ENCODE data around the gene FAM9A.

FAM9A gene

DNA sequence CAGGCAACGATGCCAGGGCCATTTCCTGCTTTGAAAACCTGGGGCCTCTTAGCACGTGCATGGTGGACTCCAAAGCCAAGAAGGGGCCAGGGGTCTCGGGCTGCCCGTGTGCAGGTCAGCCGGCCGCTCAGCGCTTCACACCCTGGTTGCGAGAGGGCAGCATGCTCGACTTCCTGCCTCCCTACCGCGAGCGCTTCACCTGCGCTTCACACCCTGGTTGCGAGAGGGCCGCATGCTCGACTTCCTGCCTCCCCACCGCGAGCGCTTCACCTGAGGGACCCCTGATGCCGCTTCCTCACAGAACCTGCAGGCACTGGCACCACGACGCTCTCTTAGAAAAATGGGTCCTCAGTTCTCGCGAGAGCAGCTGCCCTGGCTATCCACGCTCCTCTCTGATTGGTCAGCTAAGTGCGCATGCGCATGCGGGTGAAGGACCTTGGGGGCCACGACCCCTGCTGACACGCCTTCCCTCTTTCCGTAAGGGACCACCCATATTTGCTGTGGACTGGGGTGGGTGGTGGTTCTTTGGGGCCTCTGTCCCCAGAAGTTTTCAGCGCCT is at the start of gene FAM9A:
TSS of gene FAM9A (minus strand) at position 343 of the 559 bp plus-strand sequence. CDS start 1,212 bp downstream, outside the sequence.
- TF ChIP-seq, protein P1, sequence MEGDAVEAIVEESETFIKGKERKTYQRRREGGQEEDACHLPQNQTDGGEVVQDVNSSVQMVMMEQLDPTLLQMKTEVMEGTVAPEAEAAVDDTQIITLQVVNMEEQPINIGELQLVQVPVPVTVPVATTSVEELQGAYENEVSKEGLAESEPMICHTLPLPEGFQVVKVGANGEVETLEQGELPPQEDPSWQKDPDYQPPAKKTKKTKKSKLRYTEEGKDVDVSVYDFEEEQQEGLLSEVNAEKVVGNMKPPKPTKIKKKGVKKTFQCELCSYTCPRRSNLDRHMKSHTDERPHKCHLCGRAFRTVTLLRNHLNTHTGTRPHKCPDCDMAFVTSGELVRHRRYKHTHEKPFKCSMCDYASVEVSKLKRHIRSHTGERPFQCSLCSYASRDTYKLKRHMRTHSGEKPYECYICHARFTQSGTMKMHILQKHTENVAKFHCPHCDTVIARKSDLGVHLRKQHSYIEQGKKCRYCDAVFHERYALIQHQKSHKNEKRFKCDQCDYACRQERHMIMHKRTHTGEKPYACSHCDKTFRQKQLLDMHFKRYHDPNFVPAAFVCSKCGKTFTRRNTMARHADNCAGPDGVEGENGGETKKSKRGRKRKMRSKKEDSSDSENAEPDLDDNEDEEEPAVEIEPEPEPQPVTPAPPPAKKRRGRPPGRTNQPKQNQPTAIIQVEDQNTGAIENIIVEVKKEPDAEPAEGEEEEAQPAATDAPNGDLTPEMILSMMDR (conservative IDR thresholded peaks at IDR 0.05; ENCODE audit: control insufficient read depth, insufficient read depth, low read depth, low read length), result no peak
- DNase-seq (ENCODE audit: low read depth), result no peak
- H3K4me3 ChIP-seq (ENCODE audit: control insufficient read depth, low read depth, low read length), result no peak within 1 kb of the TSS

DNA sequence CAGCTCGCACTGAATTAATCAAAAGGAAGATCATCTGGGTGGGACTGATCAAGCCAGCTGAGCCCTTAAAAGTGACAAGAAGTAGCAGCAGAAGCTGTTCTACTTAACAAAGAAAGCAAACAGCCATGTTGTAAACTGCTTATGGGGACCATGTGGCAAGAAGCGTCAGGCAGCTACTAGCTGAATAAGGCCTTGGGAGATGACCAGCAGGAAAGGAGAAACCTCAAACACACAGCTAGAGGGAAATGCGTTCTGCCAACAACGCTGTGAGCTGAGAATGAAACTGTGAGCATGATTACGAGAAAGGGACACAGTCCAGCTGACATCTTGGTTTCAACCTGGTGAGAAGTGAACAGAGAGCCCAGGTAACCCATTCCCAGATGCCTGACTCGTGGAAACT is 49.3 kb upstream of the FAM9A start:
- no peak for DNase-seq (ENCODE audit: low read depth)
- H3K4me3 ChIP-seq (ENCODE audit: control insufficient read depth, low read depth, low read length), result no peak overlapping the region
- TF ChIP-seq, protein P1 (conservative IDR thresholded peaks at IDR 0.05; ENCODE audit: control insufficient read depth, insufficient read depth, low read depth, low read length), result no peak

DNA sequence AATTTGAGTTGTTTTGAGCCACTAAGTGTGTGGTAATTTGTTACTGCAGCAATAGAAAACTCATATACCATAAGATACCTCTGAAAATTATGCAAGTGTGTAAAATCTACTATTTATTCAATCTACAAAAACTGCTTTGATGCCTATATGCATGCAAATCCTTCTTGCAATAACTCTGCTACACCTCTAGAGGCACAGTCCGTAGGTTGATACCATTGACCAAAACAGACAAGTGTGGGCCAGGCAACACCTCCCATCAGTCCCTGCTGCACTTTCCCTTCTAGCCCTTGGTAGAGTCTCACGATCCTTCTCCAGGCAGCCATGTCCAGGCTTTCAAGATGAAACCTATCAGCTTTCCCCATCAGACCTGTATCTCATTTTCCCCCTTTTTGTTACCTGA is 48.8 kb upstream of the FAM9A start:
- DNase-seq (ENCODE audit: low read depth), result no peak
- TF ChIP-seq, protein P1 (conservative IDR thresholded peaks at IDR 0.05; ENCODE audit: control insufficient read depth, insufficient read depth, low read depth, low read length), result peak; percentile 22
- no peak overlapping the region for H3K4me3 ChIP-seq (ENCODE audit: control insufficient read depth, low read depth, low read length)

DNA sequence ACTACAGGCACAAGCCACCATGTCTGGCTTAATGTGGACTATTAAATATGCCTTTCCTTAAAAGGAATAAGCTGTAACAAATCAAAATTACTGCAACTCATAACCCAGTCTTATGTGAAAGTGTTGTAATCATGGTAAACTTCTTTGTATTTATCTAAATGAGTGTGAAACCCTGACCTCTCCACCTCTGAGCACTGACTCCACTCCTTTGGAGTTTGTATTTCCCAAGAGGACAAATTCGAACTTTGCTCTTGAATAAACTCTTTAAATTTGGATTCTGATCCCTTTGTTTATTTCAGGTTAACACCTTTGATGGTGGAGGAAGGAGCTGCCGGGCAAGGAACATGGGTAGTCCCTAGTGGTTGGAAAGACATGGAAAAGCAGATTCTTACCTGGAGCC is 48.3 kb upstream of the FAM9A start:
- TF ChIP-seq, protein P1 (conservative IDR thresholded peaks at IDR 0.05; ENCODE audit: control insufficient read depth, insufficient read depth, low read depth, low read length), result no peak
- no peak overlapping the region for H3K4me3 ChIP-seq (ENCODE audit: control insufficient read depth, low read depth, low read length)
- DNase-seq (ENCODE audit: low read depth), result peak; percentile 28

DNA sequence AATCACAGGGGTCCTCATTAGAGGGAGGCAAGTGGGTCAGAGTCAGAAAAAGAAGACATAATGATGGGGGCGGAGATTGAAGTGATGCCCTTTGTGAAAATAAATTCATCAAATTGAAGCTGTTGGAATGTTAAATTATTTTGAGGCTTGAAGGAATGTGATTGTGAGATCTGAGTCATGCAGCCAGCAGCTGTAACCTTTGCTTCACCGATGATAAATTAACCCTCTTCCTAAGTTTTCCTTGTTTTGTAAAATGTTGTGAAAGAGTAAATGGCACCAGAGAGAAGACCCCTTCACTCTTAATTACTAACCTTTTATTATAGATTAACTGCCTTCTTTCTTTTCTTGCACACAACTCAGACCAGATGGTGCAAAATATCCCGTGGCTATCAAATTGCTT is 47.7 kb upstream of the FAM9A start:
- H3K4me3 ChIP-seq (ENCODE audit: control insufficient read depth, low read depth, low read length), result no peak overlapping the region
- DNase-seq (ENCODE audit: low read depth), result peak; percentile 34
- TF ChIP-seq, protein P1 (conservative IDR thresholded peaks at IDR 0.05; ENCODE audit: control insufficient read depth, insufficient read depth, low read depth, low read length), result no peak

DNA sequence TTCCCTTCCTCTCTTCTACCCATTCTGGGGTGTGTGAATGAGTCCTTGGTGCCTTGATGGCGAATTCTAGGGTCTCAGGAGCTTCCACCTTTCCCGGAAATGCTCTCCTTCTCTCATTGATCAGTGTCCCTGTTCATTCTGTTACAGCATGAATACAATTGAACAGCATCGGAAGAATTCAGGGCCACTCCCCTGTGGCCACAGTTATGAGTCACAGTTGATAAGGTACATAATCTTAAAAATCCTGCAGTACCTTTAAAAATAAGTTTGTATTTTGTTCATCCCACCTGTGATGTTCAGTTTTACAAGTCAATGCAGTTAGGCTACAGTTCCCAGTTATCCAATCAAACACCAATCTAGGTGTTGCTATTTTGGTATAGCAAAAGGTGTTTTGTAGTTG is 47.3 kb upstream of the FAM9A start:
- no peak overlapping the region for H3K4me3 ChIP-seq (ENCODE audit: control insufficient read depth, low read depth, low read length)
- TF ChIP-seq, protein P1 (conservative IDR thresholded peaks at IDR 0.05; ENCODE audit: control insufficient read depth, insufficient read depth, low read depth, low read length), result no peak
- DNase-seq (ENCODE audit: low read depth), result no peak

DNA sequence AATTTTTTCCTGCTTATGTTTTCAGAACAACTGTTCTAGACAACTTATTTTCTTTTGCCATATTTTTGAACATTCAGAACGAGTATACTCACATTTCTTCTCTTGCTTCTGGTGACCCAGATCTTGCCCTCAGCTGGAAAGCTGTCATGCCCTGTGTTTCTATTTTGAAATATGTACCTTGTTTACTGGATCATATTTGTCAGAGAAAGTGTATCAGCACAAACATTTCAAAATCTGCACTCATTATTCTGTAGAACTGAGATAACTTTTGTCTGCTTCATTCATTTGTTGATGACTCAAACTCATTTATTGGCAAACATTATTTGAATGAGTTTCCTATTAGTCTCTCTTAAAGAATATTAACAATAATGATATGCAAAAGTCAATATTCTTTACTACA is 46.2 kb upstream of the FAM9A start:
- peak; percentile 10 for DNase-seq (ENCODE audit: low read depth)
- no peak overlapping the region for H3K4me3 ChIP-seq (ENCODE audit: control insufficient read depth, low read depth, low read length)
- TF ChIP-seq, protein P1 (conservative IDR thresholded peaks at IDR 0.05; ENCODE audit: control insufficient read depth, insufficient read depth, low read depth, low read length), result no peak
